ENCODE measurements around the gene AGPS.
"Not testable (repeated sequence)": the region's sequence is repeated elsewhere in the genome, so short reads cannot be mapped to it uniquely, and the experiment has no call there.

Gene AGPS

GRCh38 chr2:177478029-177478428 is 85.5 kb downstream of the AGPS start:
- no peak for DNase-seq

GRCh38 chr2:177478907-177479306 is 86.3 kb downstream of the AGPS start:
- DNase-seq = no peak

GRCh38 chr2:177482195-177482594 is 89.6 kb downstream of the AGPS start:
- DNase-seq = no peak

- no peak for DNase-seq
Measured at GRCh38 chr2:177483531-177483930, 91.0 kb downstream of the AGPS start.

GRCh38 chr2:177484180-177484795 is 91.7 kb downstream of the AGPS start:
- no peak for DNase-seq

GRCh38 chr2:177485657-177486056 is 93.1 kb downstream of the AGPS start:
- not testable (repeated sequence) for DNase-seq

GRCh38 chr2:177489719-177490301 is 97.2 kb downstream of the AGPS start:
- DNase-seq = no peak

GRCh38 chr2:177495945-177496344 is 103.4 kb downstream of the AGPS start:
- no peak for DNase-seq

- no peak for DNase-seq
Measured at GRCh38 chr2:177496921-177497320, 104.3 kb downstream of the AGPS start.

- no peak for DNase-seq
Measured at GRCh38 chr2:177501186-177501585, 108.6 kb downstream of the AGPS start.

GRCh38 chr2:177506505-177506904 is 113.9 kb downstream of the AGPS start:
- no peak for DNase-seq

GRCh38 chr2:177506998-177507397 is 114.4 kb downstream of the AGPS start:
- DNase-seq = no peak

GRCh38 chr2:177516824-177517544 is 124.4 kb downstream of the AGPS start:
- DNase-seq = no peak

GRCh38 chr2:177518754-177519153 is 126.2 kb downstream of the AGPS start:
- DNase-seq = no peak

GRCh38 chr2:177519534-177520115 is 127.1 kb downstream of the AGPS start:
- DNase-seq = no peak

GRCh38 chr2:177520324-177520723 is 127.8 kb downstream of the AGPS start:
- no peak for DNase-seq

GRCh38 chr2:177523781-177524180 is 131.2 kb downstream of the AGPS start:
- DNase-seq = no peak

- no peak for DNase-seq
Measured at GRCh38 chr2:177525351-177525924, 132.9 kb downstream of the AGPS start.

- DNase-seq = no peak
Measured at GRCh38 chr2:177528351-177528933, 135.9 kb downstream of the AGPS start.

- DNase-seq = no peak
Measured at GRCh38 chr2:177529166-177529565, 136.6 kb downstream of the AGPS start.

GRCh38 chr2:177530561-177530960 is 138.0 kb downstream of the AGPS start:
- no peak for DNase-seq

GRCh38 chr2:177531706-177532105 is 139.1 kb downstream of the AGPS start:
- no peak for DNase-seq

- DNase-seq = no peak
Measured at GRCh38 chr2:177532567-177532966, 140.0 kb downstream of the AGPS start.
